Esophagus squamous epithelium (tissue), 5 donors: ENCODE measurements around the gene BLVRA. TPM values are rescaled to one million over a fixed set of nuclear protein-coding genes. Genes with fewer than 3 reads are reported as not detected.

Source experiments
- DNase-seq: peaks from one replicate; lab custom pipeline; 2025; lab: John Stamatoyannopoulos, UW
- H3K27ac ChIP-seq, 4 donors: fragments of 200-600 bp; sonication (generic); one replicate each; pipeline ENCODE4 v1.5.1; 2016 to 2019; ENCODE audit warnings: mild to moderate bottlenecking in 1 of 4
- H3K27me3 ChIP-seq, 4 donors: fragments of 200-600 bp; sonication (generic); 1 replicate in 3 of 4; 2 replicates in 1 of 4; pipeline versions ENCODE4 v1.5.1 to v1.6.0; 2017 to 2021; ENCODE audit warnings: antibody characterized with exemption in 1 of 4
- H3K36me3 ChIP-seq, 3 donors: fragments of 200-600 bp; sonication (generic); one replicate each; pipeline ENCODE4 v1.5.1; 2016 to 2019
- H3K4me1 ChIP-seq, 3 donors: fragments of 200-600 bp; sonication (generic); one replicate each; pipeline ENCODE4 v1.5.1; 2017 to 2019
- H3K4me3 ChIP-seq, 4 donors: fragments of 200-600 bp; sonication (generic); 1 replicate in 3 of 4; 2 replicates in 1 of 4; pipeline ENCODE4 v1.5.1; 2016 to 2019; ENCODE audit warnings: mild to moderate bottlenecking in 2 of 4, moderate library complexity in 1 of 4
- H3K9me3 ChIP-seq, 3 donors: fragments of 200-600 bp; sonication (generic); one replicate each; pipeline ENCODE4 v1.5.1; 2016 to 2019
- POLR2A ChIP-seq, 4 donors: fragments of 450-650 bp; IDR thresholded peaks; one replicate each; pipeline ENCODE4 v1.6.1; 2017; ENCODE audit warnings: antibody characterized with exemption in 4 of 4, mild to moderate bottlenecking in 4 of 4, moderate library complexity in 3 of 4
- whole genome bisulfite sequencing, 2 donors: methylation state at CpG; one replicate each; pipeline ENCODE4 v1.1.5; 2018; 5-methylcytosine and 5-hydroxymethylcytosine counted together
- intact Hi-C: fragments of 100-400 bp; cut with DNase I; formaldehyde crosslinking; loops from one replicate; pipeline ENCODE4 v1.15.0; 2022
- total RNA-seq, 4 donors: library from RNA; depleted of rRNA; stranded (reverse); fragments of >200 nt; gene quantifications; one replicate each; pipeline ENCODE4 v1.1.0, GENCODE V29; 2016
- TF ChIP-seq, protein P1 (sequence below), 6 experiments: fragments of 450-650 bp in 4 of 6; fragments of 200-600 bp in 2 of 6; sonication (generic) in 2 of 6; IDR thresholded peaks; one replicate each; pipeline ENCODE4 v1.5.1; 2016 to 2019; ENCODE audit warnings: antibody characterized with exemption in 6 of 6, mild to moderate bottlenecking in 4 of 6, moderate library complexity in 4 of 6
- donor health status: DM: yes; HTN: yes; CAD: no.

BLVRA gene
- total RNA-seq, 4 donors from 2014 or later = 34.2 to 83.2 (median 60.4) TPM

DNA sequence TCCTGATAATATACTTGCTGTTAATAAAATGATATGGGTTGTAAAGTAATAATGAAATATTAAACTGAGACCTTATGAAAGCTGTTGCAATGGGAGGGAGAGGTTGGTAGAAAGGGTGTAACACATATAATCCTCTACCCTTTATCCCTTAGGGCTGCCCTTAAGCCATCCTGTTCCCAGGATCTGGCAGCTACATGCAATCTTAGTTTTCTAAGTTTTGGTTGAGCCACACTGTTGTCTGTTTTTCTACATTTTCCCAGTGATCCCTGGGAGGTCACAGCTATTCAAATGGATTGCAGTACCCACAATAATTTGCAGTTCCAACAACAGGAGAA is 35.5 kb upstream of the BLVRA start:
- DNase-seq = no peak
- no peak overlapping the region for H3K4me3 ChIP-seq
- intact Hi-C loops = loop anchor here (10.0 kb wide), 1 partner anchor 112 kb away; no protein-coding TSS in a partner anchor
- no peaks in the 10 kb centered on the region for H3K27me3 ChIP-seq
- peaks cover 0 to 57% (median 3%) of the 10 kb centered on the region in 3 donors for H3K4me1 ChIP-seq
- H3K27ac ChIP-seq = no peak overlapping the region
- H3K36me3 ChIP-seq = no peaks in the 10 kb centered on the region
- no peak for TF ChIP-seq POLR2A (IDR thresholded peaks at IDR 0.05)
- TF ChIP-seq, protein P1, sequence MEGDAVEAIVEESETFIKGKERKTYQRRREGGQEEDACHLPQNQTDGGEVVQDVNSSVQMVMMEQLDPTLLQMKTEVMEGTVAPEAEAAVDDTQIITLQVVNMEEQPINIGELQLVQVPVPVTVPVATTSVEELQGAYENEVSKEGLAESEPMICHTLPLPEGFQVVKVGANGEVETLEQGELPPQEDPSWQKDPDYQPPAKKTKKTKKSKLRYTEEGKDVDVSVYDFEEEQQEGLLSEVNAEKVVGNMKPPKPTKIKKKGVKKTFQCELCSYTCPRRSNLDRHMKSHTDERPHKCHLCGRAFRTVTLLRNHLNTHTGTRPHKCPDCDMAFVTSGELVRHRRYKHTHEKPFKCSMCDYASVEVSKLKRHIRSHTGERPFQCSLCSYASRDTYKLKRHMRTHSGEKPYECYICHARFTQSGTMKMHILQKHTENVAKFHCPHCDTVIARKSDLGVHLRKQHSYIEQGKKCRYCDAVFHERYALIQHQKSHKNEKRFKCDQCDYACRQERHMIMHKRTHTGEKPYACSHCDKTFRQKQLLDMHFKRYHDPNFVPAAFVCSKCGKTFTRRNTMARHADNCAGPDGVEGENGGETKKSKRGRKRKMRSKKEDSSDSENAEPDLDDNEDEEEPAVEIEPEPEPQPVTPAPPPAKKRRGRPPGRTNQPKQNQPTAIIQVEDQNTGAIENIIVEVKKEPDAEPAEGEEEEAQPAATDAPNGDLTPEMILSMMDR (IDR thresholded peaks at IDR 0.05) = no peak
- H3K9me3 ChIP-seq = no peaks in the 10 kb centered on the region

DNA sequence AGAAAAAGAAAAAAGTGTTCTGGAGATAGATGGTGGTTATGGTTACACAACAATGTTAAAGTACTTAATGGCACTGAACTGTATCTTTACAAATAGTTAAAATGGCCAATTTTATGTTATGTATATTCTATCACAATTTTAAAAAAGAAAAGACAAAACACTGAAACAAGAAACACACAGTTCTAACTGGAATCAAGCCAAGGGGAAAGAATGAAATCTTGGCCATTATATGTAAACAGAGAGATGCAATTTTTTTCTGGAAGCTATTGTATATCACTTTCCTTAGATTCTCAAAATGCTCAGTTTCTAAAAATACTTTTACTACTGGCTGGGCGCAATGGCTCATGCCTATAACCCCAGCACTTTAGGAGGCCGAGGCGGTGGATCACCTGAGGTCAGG is 33.2 kb upstream of the BLVRA start:
- Histone ChIP-seq H3K36me3 (no peaks in the 10 kb centered on the region), H3K27ac (no peak overlapping the region), H3K27me3 (no peaks in the 10 kb centered on the region), H3K9me3 (no peaks in the 10 kb centered on the region), H3K4me3 (no peak overlapping the region), H3K4me1 (peaks cover 0 to 72% (median 8%) of the 10 kb centered on the region in 3 donors)
- TF ChIP-seq POLR2A (IDR thresholded peaks at IDR 0.05) = no peak
- TF ChIP-seq, protein P1 (IDR thresholded peaks at IDR 0.05) = no peak
- intact Hi-C loops = loop anchor here (10.0 kb wide), 1 partner anchor 110 kb away; no protein-coding TSS in a partner anchor
- WGBS, 2 donors = 67 to 93% methylated on average over 3 of the region's 3 CpGs
- no peak for DNase-seq

DNA sequence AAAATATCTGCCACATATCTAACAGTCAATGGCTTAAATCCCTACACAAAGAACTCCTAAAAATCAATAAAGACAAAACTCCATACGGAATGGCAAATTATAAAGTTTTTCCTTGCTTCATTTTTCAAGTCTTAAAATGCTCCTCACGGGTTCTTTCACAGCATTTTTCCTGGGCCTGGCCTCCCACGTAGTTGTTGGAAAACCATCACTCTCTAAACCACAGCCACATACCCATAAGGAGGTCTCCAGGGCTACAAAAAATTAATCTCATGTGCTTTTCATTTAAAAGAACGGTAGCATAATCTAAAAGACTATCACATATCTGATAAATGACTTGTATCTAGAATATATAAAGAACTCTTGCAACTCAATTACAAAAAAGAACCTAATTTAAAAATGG is 32.0 kb upstream of the BLVRA start:
- intact Hi-C loops = loop anchor here (10.0 kb wide), 1 partner anchor 108 kb away; no protein-coding TSS in a partner anchor
- no peak for DNase-seq
- Histone ChIP-seq H3K27ac (no peak overlapping the region), H3K4me3 (no peak overlapping the region), H3K36me3 (no peaks in the 10 kb centered on the region), H3K9me3 (no peaks in the 10 kb centered on the region), H3K27me3 (no peaks in the 10 kb centered on the region), H3K4me1 (peaks cover 0 to 72% (median 8%) of the 10 kb centered on the region in 3 donors)
- 62 to 76% methylated on average over 4 of the region's 4 CpGs for WGBS, 2 donors
- TF ChIP-seq, protein P1 (IDR thresholded peaks at IDR 0.05) = no peak
- no peak for TF ChIP-seq POLR2A (IDR thresholded peaks at IDR 0.05)

DNA sequence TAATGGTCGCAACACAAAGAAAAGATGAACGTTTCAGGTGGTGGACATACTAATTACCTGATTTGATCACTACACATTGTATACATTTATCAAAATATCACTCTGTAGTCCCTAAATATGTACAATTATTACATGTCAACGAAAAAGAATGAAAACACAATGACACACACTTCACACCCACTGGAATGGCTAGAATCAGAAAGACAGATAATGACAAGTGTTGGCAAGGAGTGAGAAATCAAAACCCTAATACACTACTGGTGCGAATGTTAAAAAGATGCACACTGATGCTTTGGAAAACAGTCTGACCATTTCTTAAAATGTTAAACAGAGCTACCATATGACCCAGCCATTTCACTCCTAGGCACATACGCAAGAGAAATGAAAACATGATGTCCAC is 31.5 kb upstream of the BLVRA start:
- DNase-seq = no peak
- H3K27ac ChIP-seq = no peak overlapping the region
- TF ChIP-seq POLR2A (IDR thresholded peaks at IDR 0.05) = no peak
- TF ChIP-seq, protein P1 (IDR thresholded peaks at IDR 0.05) = no peak
- H3K4me3 ChIP-seq = no peak overlapping the region
- no peaks in the 10 kb centered on the region for H3K36me3 ChIP-seq
- WGBS, 2 donors = 84 to 86% methylated on average over 5 of the region's 5 CpGs
- intact Hi-C loops = loop anchor here (10.0 kb wide), 1 partner anchor 108 kb away; no protein-coding TSS in a partner anchor
- no peaks in the 10 kb centered on the region for H3K9me3 ChIP-seq
- H3K27me3 ChIP-seq = no peaks in the 10 kb centered on the region
- peaks cover 0 to 67% (median 8%) of the 10 kb centered on the region in 3 donors for H3K4me1 ChIP-seq

DNA sequence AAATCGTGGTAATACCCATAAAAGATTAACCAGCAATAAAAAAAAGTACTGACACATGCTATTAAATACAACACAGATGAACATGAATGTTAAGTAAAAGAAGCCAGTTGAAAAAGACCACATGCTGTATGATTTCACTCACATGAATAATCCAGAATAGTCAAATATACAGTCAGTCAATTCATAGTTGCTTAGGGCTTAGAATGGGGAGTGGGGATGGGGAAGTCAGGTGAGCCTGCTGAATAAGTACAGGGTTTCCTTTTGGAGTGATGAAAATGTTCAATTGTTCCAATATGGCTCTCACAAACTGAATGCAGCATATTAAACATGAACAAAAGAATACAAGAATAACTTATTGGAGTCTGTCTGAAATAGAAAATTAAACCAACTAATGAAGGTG is 31.0 kb upstream of the BLVRA start:
- WGBS, 2 donors = 17 to 68% methylated on average over 1 of the region's 1 CpG
- H3K4me1 ChIP-seq = peaks cover 0 to 62% (median 8%) of the 10 kb centered on the region in 3 donors

More for the DNA sequence above, 31.0 kb upstream of the BLVRA start:
- Histone ChIP-seq H3K27ac (no peak overlapping the region), H3K36me3 (no peaks in the 10 kb centered on the region), H3K27me3 (no peaks in the 10 kb centered on the region), H3K9me3 (no peaks in the 10 kb centered on the region), H3K4me3 (no peak overlapping the region)
- intact Hi-C loops = loop anchor here (10.0 kb wide), 1 partner anchor 107 kb away; no protein-coding TSS in a partner anchor
- TF ChIP-seq POLR2A (IDR thresholded peaks at IDR 0.05) = no peak
- TF ChIP-seq, protein P1 (IDR thresholded peaks at IDR 0.05) = no peak
- DNase-seq = no peak
